Mesodermal cell (in vitro differentiated cells): Measurements from ENCODE around the gene TLE3.

Experiments
- H3K27ac ChIP-seq: 2 replicates; pipeline ENCODE4 v1.7.0; 2013; ENCODE audit warnings: mild to moderate bottlenecking, low read depth, low read length, moderate library complexity; ENCODE audit not compliant: severe bottlenecking
- H3K36me3 ChIP-seq: 2 replicates; pipeline ENCODE4 v1.7.1; 2013; ENCODE audit warnings: mild to moderate bottlenecking, low read length, moderate library complexity; ENCODE audit not compliant: control insufficient read depth, insufficient read depth
- H3K4me1 ChIP-seq: one replicate; pipeline ENCODE4 v1.7.1; 2013; ENCODE audit warnings: mild to moderate bottlenecking, low read length; ENCODE audit not compliant: insufficient read depth, control insufficient read depth, poor library complexity, severe bottlenecking
- H3K4me3 ChIP-seq: 2 replicates; pipeline ENCODE4 v1.7.0; 2013; ENCODE audit warnings: low read length, control low read depth, mild to moderate bottlenecking; ENCODE audit not compliant: insufficient read depth, poor library complexity, severe bottlenecking; ENCODE audit errors: extremely low read depth
- H3K9me3 ChIP-seq: 2 replicates; pipeline ENCODE4 v1.7.1; 2013; ENCODE audit warnings: mild to moderate bottlenecking, low read length, moderate library complexity; ENCODE audit not compliant: control insufficient read depth
- WGBS, 2 experiments: methylation state at CpG; one replicate each; pipeline ENCODE4 v1.1.5; 2013; ENCODE audit warnings: missing lambda C conversion rate in 2 of 2; ENCODE audit not compliant: insufficient coverage in 2 of 2; 5-methylcytosine and 5-hydroxymethylcytosine counted together

The TLE3 gene

DNA sequence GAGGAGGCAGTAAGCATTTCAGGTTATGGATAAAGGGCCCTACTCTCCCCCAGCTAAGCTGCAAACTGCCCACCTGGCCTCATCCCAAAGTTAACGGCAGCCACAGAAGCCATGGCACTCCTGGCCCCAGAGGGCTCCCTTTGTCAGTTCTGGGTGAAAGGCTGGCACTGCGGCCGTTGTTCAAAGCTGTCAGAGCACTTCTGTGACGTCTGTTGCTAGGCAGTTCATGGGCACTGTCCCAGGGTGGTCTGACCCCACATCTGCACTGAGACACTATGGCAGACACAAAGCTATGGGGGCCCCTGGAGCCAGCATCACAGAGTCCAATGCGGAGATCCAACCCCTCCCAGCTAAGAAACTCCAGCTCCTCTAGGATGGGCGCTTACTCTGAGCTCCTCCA is 30.0 kb downstream of the TLE3 start:
- Histone ChIP-seq H3K36me3 (peaks cover 97% of the 10 kb centered on the region), H3K9me3 (no peaks in the 10 kb centered on the region), H3K4me3 (no peak overlapping the region), H3K4me1 (peaks cover 4% of the 10 kb centered on the region), H3K27ac (no peak overlapping the region)
- WGBS, 2 experiments, result 89 to 100% methylated on average over 3 to 4 of the region's 6 CpGs

DNA sequence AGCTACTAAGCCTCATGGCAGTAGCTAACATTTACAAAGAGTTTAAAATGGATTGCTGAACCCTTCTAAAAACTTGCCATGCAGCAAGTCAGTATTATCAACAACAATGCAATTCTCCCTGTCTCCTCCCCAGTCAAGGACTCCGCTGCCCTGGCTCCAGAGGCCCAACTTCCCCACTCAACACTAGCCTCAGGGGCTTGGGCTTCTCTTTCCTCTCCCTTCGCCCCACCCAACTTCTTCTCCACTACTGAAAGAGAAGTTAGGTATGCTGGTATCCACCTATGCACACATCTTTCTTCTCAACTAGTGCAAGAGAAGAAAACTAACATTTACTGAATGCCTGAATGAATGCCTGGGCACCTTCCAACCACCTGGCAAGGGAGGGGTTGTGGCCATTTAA is 30.7 kb downstream of the TLE3 start:
- H3K27ac ChIP-seq, result no peak overlapping the region
- peaks cover 97% of the 10 kb centered on the region for H3K36me3 ChIP-seq
- H3K4me1 ChIP-seq, result peaks cover 4% of the 10 kb centered on the region
- H3K9me3 ChIP-seq, result no peaks in the 10 kb centered on the region
- WGBS, 2 experiments, result 100% methylated on average over 1 of the region's 2 CpGs
- no peak overlapping the region for H3K4me3 ChIP-seq

- H3K36me3 ChIP-seq, result peaks cover 97% of the 10 kb centered on the region
Observed at GRCh38 chr15:70066447-70066846, 31.3 kb downstream of the TLE3 start.

DNA sequence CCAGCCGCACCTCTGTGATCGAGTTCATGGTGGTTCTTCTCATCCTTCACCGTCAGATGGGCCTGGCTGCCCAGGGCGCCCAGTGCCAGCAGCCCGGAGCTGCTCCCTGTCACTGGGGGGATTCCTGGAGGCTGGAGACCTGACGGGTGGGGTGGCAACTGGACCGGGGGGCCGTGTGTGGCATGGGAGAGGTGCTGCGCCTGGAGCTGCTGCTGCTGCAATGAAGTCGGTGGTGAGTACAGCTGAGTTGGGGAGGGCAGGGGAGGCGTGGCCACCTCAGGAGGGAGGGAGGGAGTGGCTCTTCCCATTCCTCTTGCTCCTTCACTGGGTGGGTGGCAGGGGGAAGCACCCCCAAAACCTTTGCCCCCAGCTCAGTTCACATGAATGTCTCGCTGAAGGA is 31.7 kb downstream of the TLE3 start:
- H3K4me1 ChIP-seq, result peaks cover 4% of the 10 kb centered on the region
- WGBS, 2 experiments, result 95 to 96% methylated on average over 7 to 9 of the region's 12 CpGs
- no peak overlapping the region for H3K4me3 ChIP-seq
- peaks cover 97% of the 10 kb centered on the region for H3K36me3 ChIP-seq
- no peak overlapping the region for H3K27ac ChIP-seq
- H3K9me3 ChIP-seq, result no peaks in the 10 kb centered on the region

More at GRCh38 chr15:70066447-70066846, 31.3 kb downstream of the TLE3 start:
- H3K9me3 ChIP-seq, result no peaks in the 10 kb centered on the region
- no peak overlapping the region for H3K4me3 ChIP-seq
- peaks cover 4% of the 10 kb centered on the region for H3K4me1 ChIP-seq
- no peak overlapping the region for H3K27ac ChIP-seq
- 95 to 98% methylated on average over 3 to 5 of the region's 5 CpGs for WGBS, 2 experiments

DNA sequence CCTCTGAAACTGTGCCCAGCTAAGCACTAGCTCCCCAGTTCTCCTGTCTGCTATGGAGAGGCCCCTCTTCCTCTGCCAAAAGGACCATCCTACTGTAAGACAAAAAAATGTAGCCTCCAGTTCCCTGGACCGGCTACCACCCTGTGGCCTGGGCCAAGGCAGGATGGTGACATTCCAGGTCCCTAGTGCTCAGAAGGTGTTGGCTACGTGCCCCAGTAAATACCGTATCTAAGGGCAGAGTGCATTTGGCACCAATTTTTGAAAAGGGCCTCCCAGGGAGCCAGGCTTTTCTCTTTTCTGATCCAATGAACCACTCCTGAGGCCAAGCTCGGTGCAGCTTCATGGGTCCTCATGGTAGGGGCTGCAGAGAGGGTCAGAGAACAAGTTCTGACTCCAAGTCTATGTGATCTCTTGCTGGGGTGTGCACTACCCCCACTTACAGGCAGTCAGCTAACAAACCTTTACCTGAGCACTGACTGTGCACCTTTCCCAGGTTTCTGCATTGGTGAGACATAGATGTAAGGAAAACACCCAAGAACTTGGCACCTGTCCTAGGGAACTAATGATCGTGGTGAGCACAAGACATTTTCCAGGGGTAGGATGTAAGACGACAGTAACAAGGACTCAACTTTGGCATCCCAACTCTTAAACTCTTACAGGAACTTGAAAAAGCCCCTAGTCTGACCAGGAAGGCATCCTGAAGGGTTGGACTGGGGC is 32.6 kb downstream of the TLE3 start:
- H3K4me3 ChIP-seq, result no peak overlapping the region
- no peak overlapping the region for H3K27ac ChIP-seq
- 95 to 100% methylated on average over 5 to 6 of the region's 6 CpGs for WGBS, 2 experiments
- no peaks in the 10 kb centered on the region for H3K9me3 ChIP-seq
- H3K4me1 ChIP-seq, result peaks cover 4% of the 10 kb centered on the region
- H3K36me3 ChIP-seq, result peaks cover 97% of the 10 kb centered on the region

DNA sequence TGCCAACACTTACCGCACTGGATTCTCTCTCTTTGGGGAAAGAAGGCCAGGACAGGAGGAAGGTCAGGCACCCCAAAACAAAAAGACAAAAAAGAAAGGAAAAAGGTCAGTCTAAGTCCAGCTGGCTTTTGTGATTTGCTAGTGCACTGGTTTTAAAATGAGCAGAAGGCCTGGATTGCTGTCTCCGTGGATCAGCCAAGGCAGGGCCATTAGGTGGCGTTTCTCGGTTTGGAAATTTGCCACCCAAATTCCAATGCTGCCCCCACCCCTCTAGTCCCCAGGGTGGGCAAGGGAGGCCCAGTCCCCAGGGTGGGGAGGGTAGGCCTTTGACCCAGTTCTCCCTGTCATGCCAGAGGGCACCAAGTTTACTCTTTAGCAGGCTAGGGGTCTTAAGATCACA is 33.3 kb downstream of the TLE3 start:
- peak overlapping the region; percentile 50 for H3K27ac ChIP-seq
- H3K36me3 ChIP-seq, result peaks cover 97% of the 10 kb centered on the region
- H3K9me3 ChIP-seq, result no peaks in the 10 kb centered on the region
- H3K4me3 ChIP-seq, result no peak overlapping the region
- WGBS, 2 experiments, result 92% methylated on average over 2 of the region's 4 CpGs; no CpG with 5 or more reads in 1 of the 2 experiments
- H3K4me1 ChIP-seq, result peaks cover 4% of the 10 kb centered on the region

- 88 to 100% methylated on average over 4 of the region's 7 CpGs for WGBS, 2 experiments
- no peaks in the 10 kb centered on the region for H3K9me3 ChIP-seq
- no peak overlapping the region for H3K4me3 ChIP-seq
- H3K36me3 ChIP-seq, result peaks cover 97% of the 10 kb centered on the region
- peak overlapping the region; percentile 50 for H3K27ac ChIP-seq
- peaks cover 4% of the 10 kb centered on the region for H3K4me1 ChIP-seq
Observed at GRCh38 chr15:70063980-70064379, 33.7 kb downstream of the TLE3 start.

GRCh38 chr15:70063261-70063925 is 34.3 kb downstream of the TLE3 start:
- WGBS, 2 experiments, result 88 to 90% methylated on average over 13 to 17 of the region's 17 CpGs
- Histone ChIP-seq H3K27ac (peak overlapping the region; percentile 10), H3K9me3 (no peaks in the 10 kb centered on the region), H3K4me1 (peaks cover 4% of the 10 kb centered on the region), H3K36me3 (peaks cover 97% of the 10 kb centered on the region), H3K4me3 (no peak overlapping the region)

- Histone ChIP-seq H3K27ac (peak overlapping the region; percentile 6), H3K4me3 (no peak overlapping the region), H3K4me1 (peaks cover 4% of the 10 kb centered on the region), H3K9me3 (no peaks in the 10 kb centered on the region), H3K36me3 (peaks cover 98% of the 10 kb centered on the region)
- 83 to 96% methylated on average over 27 to 28 of the region's 29 CpGs for WGBS, 2 experiments
Observed at GRCh38 chr15:70062321-70062956, 35.3 kb downstream of the TLE3 start.

- H3K4me1 ChIP-seq, result peaks cover 4% of the 10 kb centered on the region
- peaks cover 96% of the 10 kb centered on the region for H3K36me3 ChIP-seq
- peak overlapping the region; percentile 23 for H3K27ac ChIP-seq
- WGBS, 2 experiments, result 93 to 100% methylated on average over 13 of the region's 15 CpGs
- H3K9me3 ChIP-seq, result no peaks in the 10 kb centered on the region
- H3K4me3 ChIP-seq, result no peak overlapping the region
Observed at GRCh38 chr15:70061696-70062270, 35.9 kb downstream of the TLE3 start.
